OCI-LY1 (cell line): ENCODE data around the gene COBL.

Source experiments
- H2AFZ ChIP-seq: fragments of 200-600 bp; sonication (generic), shearing (Covaris generic); 2 replicates; pipeline ENCODE4 v1.6.0; 2014; ENCODE audit warnings: antibody characterized with exemption, mild to moderate bottlenecking, low read length
- H3F3A ChIP-seq: fragments of 200-600 bp; sonication (generic), shearing (Covaris generic); 2 replicates; pipeline ENCODE4 v1.6.0; 2014; ENCODE audit warnings: mild to moderate bottlenecking, antibody characterized with exemption, low read length, moderate library complexity; ENCODE audit not compliant: insufficient read depth
- H3K27ac ChIP-seq: fragments of 200-600 bp; sonication (generic); 2 replicates; pipeline ENCODE4 v1.5.1; 2014; ENCODE audit warnings: low read length, mixed run types, mild to moderate bottlenecking, low read depth; ENCODE audit not compliant: poor library complexity, severe bottlenecking
- H3K27me3 ChIP-seq: fragments of 200-600 bp; sonication (generic); 2 replicates; pipeline ENCODE4 v1.6.0; 2014; ENCODE audit warnings: antibody characterized with exemption, mild to moderate bottlenecking, low read length, moderate library complexity; ENCODE audit not compliant: insufficient read depth
- H3K36me3 ChIP-seq: fragments of 200-600 bp; sonication (generic); 2 replicates; pipeline ENCODE4 v1.6.1; 2014; ENCODE audit warnings: mild to moderate bottlenecking, antibody characterized with exemption, low read length, moderate library complexity, mixed read lengths; ENCODE audit not compliant: insufficient read depth
- H3K4me1 ChIP-seq: fragments of 200-600 bp; sonication (generic); 2 replicates; pipeline ENCODE4 v1.5.1; 2014; ENCODE audit warnings: mild to moderate bottlenecking, low read length, moderate library complexity; ENCODE audit not compliant: insufficient read depth, severe bottlenecking
- H3K4me2 ChIP-seq: fragments of 200-600 bp; sonication (generic), shearing (Covaris generic); 2 replicates; pipeline ENCODE4 v1.6.1; 2014; ENCODE audit warnings: low read length
- H3K4me3 ChIP-seq: fragments of 200-600 bp; sonication (generic); 2 replicates; pipeline ENCODE4 v1.5.1; 2014; ENCODE audit warnings: low read length, low read depth, mild to moderate bottlenecking, mixed read lengths; ENCODE audit not compliant: poor library complexity, severe bottlenecking
- H3K79me2 ChIP-seq: fragments of 200-600 bp; shearing (Covaris generic); 2 replicates; pipeline ENCODE4 v1.6.1; 2016; ENCODE audit warnings: mixed run types, low read length, mixed read lengths; ENCODE audit not compliant: insufficient read depth
- H3K9ac ChIP-seq: fragments of 200-600 bp; sonication (generic), shearing (Covaris generic); 2 replicates; pipeline ENCODE4 v1.6.1; 2014; ENCODE audit warnings: mild to moderate bottlenecking, low read length, mixed read lengths
- H3K9me2 ChIP-seq: fragments of 200-600 bp; sonication (generic), shearing (Covaris generic); 2 replicates; pipeline ENCODE4 v1.6.1; 2014; ENCODE audit warnings: low read depth, mild to moderate bottlenecking, low read length, mixed read lengths
- H3K9me3 ChIP-seq: fragments of 200-600 bp; shearing (Covaris generic); 2 replicates; pipeline ENCODE4 v1.6.1; 2014; ENCODE audit warnings: low read length, mixed read lengths
- H4K20me1 ChIP-seq: fragments of 200-600 bp; sonication (generic), shearing (Covaris generic); 2 replicates; pipeline ENCODE4 v1.6.0; 2016; ENCODE audit warnings: mild to moderate bottlenecking, low read length; ENCODE audit not compliant: insufficient read depth
- CTCF ChIP-seq: fragments of 200-600 bp; sonication (generic), shearing (Covaris generic); IDR thresholded peaks from 2 replicates; pipeline ENCODE4 v1.5.1; 2017; ENCODE audit warnings: mild to moderate bottlenecking, antibody characterized with exemption, low read length, moderate library complexity, mixed read lengths
- EZH2 ChIP-seq: fragments of 200-600 bp; sonication (generic), shearing (Covaris generic); IDR thresholded peaks from 2 replicates; pipeline ENCODE4 v1.8.0; 2017; ENCODE audit warnings: borderline replicate concordance, mixed run types, mild to moderate bottlenecking, antibody characterized with exemption, low read length, moderate library complexity, mixed read lengths

COBL gene

DNA sequence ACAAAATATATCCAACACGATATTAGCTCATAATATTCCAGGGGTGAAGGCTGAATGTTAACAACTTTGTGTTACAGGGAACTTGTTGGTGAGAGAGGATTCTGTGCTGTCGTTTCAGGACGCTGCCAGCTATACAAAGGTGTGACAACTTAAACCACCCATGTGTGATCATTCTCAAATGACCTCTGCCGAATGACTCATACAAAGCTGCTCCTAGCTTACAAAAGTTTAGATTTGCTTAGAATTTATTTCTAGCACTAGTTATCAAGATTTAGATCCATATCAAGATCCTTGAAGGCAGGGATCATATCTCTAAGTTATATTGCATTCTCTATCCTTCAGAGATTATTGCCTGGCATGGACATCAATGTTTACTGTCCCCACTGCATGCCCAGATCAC lies 65.3 kb downstream of the COBL start:
- no peaks in the 10 kb centered on the region for H3K4me1 ChIP-seq
- no peaks in the 10 kb centered on the region for H3K9me3 ChIP-seq
- H3K36me3 ChIP-seq, result no peaks in the 10 kb centered on the region
- TF ChIP-seq CTCF (no peak), EZH2 (no peak)
- H3K27me3 ChIP-seq, result no peaks in the 10 kb centered on the region
- H2AFZ ChIP-seq, result no peak overlapping the region
- no peaks in the 10 kb centered on the region for H3K79me2 ChIP-seq
- no peak overlapping the region for H3K4me3 ChIP-seq
- no peak overlapping the region for H3K9ac ChIP-seq
- no peak overlapping the region for H3K27ac ChIP-seq
- no peak overlapping the region for H3K4me2 ChIP-seq
- no peaks in the 10 kb centered on the region for H4K20me1 ChIP-seq
- H3K9me2 ChIP-seq, result no peaks in the 10 kb centered on the region
- H3F3A ChIP-seq, result no peaks in the 10 kb centered on the region

DNA sequence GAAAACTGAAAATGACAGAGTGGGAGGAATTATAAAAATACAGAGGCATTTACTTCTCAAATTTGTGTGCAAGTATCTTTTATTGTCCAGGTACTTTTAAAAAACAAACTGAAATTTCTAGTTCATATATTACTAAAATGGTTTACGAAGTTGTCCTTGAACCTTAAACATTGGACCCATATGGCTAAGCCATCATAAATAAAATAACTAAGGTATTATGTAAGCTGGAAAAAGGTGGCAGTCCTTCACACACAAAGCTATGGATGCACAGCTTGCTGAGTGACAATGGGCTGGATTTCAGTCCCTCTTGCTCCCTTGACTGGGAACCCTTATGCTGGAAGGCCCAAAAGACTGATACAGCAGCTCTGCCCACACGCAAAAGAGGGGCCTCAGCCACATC lies 66.1 kb downstream of the COBL start:
- TF ChIP-seq EZH2, result no peak
- TF ChIP-seq CTCF, result no peak

GRCh38 chr7:51249991-51250390 lies 66.6 kb downstream of the COBL start:
- Histone ChIP-seq H3K9me2 (no peaks in the 10 kb centered on the region), H2AFZ (no peak overlapping the region), H3F3A (no peaks in the 10 kb centered on the region), H3K36me3 (no peaks in the 10 kb centered on the region), H3K4me2 (no peak overlapping the region), H4K20me1 (no peaks in the 10 kb centered on the region), H3K9me3 (no peaks in the 10 kb centered on the region), H3K4me1 (no peaks in the 10 kb centered on the region), H3K9ac (no peak overlapping the region), H3K27ac (no peak overlapping the region), H3K27me3 (no peaks in the 10 kb centered on the region), H3K79me2 (no peaks in the 10 kb centered on the region), H3K4me3 (no peak overlapping the region)
- TF ChIP-seq CTCF (no peak), EZH2 (no peak)

More for the DNA sequence above, 66.1 kb downstream of the COBL start:
- H3K4me1 ChIP-seq, result no peaks in the 10 kb centered on the region
- H3K36me3 ChIP-seq, result no peaks in the 10 kb centered on the region
- no peak overlapping the region for H3K4me2 ChIP-seq
- no peak overlapping the region for H3K4me3 ChIP-seq
- H3K27ac ChIP-seq, result no peak overlapping the region
- no peaks in the 10 kb centered on the region for H3K9me2 ChIP-seq
- no peak overlapping the region for H2AFZ ChIP-seq
- H3K9me3 ChIP-seq, result no peaks in the 10 kb centered on the region
- H4K20me1 ChIP-seq, result no peaks in the 10 kb centered on the region
- H3F3A ChIP-seq, result no peaks in the 10 kb centered on the region
- H3K79me2 ChIP-seq, result no peaks in the 10 kb centered on the region
- no peak overlapping the region for H3K9ac ChIP-seq
- no peaks in the 10 kb centered on the region for H3K27me3 ChIP-seq
